ENCODE data around the gene SETD6.
"Not testable (repeated sequence)": the region's sequence is repeated elsewhere in the genome, so short reads cannot be mapped to it uniquely, and the experiment has no call there.

SETD6 gene

DNA sequence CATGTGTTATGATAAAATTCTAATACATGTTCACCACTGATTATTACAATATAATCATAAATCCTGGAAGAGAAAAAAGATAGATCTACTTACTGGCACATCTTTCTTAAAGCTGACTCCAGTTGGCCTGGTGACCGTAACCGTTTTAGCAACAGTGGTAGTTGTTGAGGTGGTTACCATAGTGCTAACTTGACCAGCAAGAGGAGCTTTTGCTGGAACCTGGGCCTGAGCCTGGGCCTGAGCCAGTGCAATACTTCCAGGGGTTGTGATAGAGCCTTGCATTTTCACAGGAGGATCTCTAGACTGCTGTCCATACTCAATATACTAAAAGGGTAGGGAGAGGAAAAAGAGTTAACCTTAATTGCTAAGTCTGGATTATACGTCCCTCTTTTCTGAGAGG lies 36.2 kb downstream of the SETD6 start:
- H3K36me3 ChIP-seq (ENCODE audit: insufficient read depth, low read length) = peaks cover 100% of the 10 kb centered on the region
- H3K9me3 ChIP-seq (ENCODE audit: insufficient read depth, low read depth, low read length) = no peaks in the 10 kb centered on the region
- 92% methylated on average over 3 of the region's 3 CpGs for WGBS
- H3K27ac ChIP-seq (ENCODE audit: low read depth, low read length) = no peak overlapping the region
- no peaks in the 10 kb centered on the region for H3K27me3 ChIP-seq (ENCODE audit: insufficient read depth, low read length)
- H3K4me3 ChIP-seq (ENCODE audit: low read length) = no peak overlapping the region
- H3K9ac ChIP-seq (ENCODE audit: low read depth, low read length) = no peak overlapping the region
- no peaks in the 10 kb centered on the region for H3K4me1 ChIP-seq (ENCODE audit: insufficient read depth, low read length)

GRCh38 chr16:58556678-58557077 lies 41.4 kb downstream of the SETD6 start:
- no peaks in the 10 kb centered on the region for H3K27me3 ChIP-seq (ENCODE audit: insufficient read depth, low read length)
- H3K27ac ChIP-seq (ENCODE audit: low read depth, low read length) = no peak overlapping the region
- H3K9me3 ChIP-seq (ENCODE audit: insufficient read depth, low read depth, low read length) = no peaks in the 10 kb centered on the region
- peaks cover 95% of the 10 kb centered on the region for H3K36me3 ChIP-seq (ENCODE audit: insufficient read depth, low read length)
- no peak overlapping the region for H3K4me3 ChIP-seq (ENCODE audit: low read length)
- 92% methylated on average over 2 of the region's 2 CpGs for WGBS
- H3K9ac ChIP-seq (ENCODE audit: low read depth, low read length) = no peak overlapping the region
- no peaks in the 10 kb centered on the region for H3K4me1 ChIP-seq (ENCODE audit: insufficient read depth, low read length)

DNA sequence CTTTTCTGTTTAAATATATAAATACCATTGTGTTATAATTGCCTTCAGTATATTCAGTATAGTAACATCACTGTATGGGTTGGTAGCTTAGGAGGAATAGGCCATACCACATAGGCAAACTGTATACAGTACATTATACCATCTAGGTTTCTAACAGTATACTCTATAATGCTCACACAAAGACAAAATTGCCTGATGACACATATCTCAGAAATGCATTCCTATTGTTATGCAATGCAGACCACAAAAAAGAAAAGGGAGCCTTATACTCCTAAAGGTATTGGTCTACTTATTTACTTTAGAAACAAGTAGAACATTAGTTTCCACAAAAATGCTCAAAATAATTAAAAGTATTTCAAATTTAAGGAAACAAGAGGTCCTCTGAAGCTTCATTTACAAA lies 47.9 kb downstream of the SETD6 start:
- H3K4me3 ChIP-seq (ENCODE audit: low read length) = no peak overlapping the region
- H3K27me3 ChIP-seq (ENCODE audit: insufficient read depth, low read length) = no peaks in the 10 kb centered on the region
- no peaks in the 10 kb centered on the region for H3K9me3 ChIP-seq (ENCODE audit: insufficient read depth, low read depth, low read length)
- H3K36me3 ChIP-seq (ENCODE audit: insufficient read depth, low read length) = peaks cover 86% of the 10 kb centered on the region
- no peak overlapping the region for H3K9ac ChIP-seq (ENCODE audit: low read depth, low read length)
- peaks cover 3% of the 10 kb centered on the region; the same call in 1 of the 2 replicates for H3K4me1 ChIP-seq (ENCODE audit: insufficient read depth, low read length)
- no peak overlapping the region for H3K27ac ChIP-seq (ENCODE audit: low read depth, low read length)

GRCh38 chr16:58563775-58564174 lies 48.5 kb downstream of the SETD6 start:
- Histone ChIP-seq H3K4me3 (ENCODE audit: low read length) (no peak overlapping the region), H3K27me3 (ENCODE audit: insufficient read depth, low read length) (no peaks in the 10 kb centered on the region), H3K9ac (ENCODE audit: low read depth, low read length) (no peak overlapping the region), H3K27ac (ENCODE audit: low read depth, low read length) (no peak overlapping the region), H3K9me3 (ENCODE audit: insufficient read depth, low read depth, low read length) (no peaks in the 10 kb centered on the region), H3K4me1 (ENCODE audit: insufficient read depth, low read length) (peaks cover 3% of the 10 kb centered on the region; the same call in 1 of the 2 replicates), H3K36me3 (ENCODE audit: insufficient read depth, low read length) (peaks cover 84% of the 10 kb centered on the region)
- 93% methylated on average over 1 of the region's 4 CpGs for WGBS

DNA sequence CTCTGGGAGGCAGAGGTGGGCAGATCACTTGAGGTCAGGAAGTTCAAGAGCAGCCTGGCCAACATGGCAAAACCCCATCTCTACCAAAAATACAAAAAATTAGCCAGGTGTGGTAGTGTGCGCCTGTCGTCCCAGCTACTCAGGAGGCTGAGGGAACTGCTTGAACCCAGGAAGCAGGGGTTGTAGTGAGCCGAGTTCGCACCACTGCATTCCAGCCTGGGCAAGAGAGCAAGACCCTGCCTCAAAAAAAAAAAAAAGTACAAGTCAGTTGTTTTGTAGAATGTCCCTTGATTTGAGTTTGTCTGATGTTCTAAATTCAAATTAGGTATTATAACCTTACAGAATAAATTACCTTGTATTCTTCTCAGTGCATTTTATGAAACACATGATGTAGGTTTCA lies 50.4 kb downstream of the SETD6 start:
- not testable (repeated sequence) for H3K27me3 ChIP-seq (ENCODE audit: insufficient read depth, low read length); H3K9me3 ChIP-seq (ENCODE audit: insufficient read depth, low read depth, low read length); H3K27ac ChIP-seq (ENCODE audit: low read depth, low read length); H3K9ac ChIP-seq (ENCODE audit: low read depth, low read length); H3K4me1 ChIP-seq (ENCODE audit: insufficient read depth, low read length); H3K4me3 ChIP-seq (ENCODE audit: low read length)
- WGBS = 95% methylated on average over 4 of the region's 4 CpGs
- peaks cover 86% of the 10 kb centered on the region for H3K36me3 ChIP-seq (ENCODE audit: insufficient read depth, low read length)

Measured in HUES64 (cell line).